ENCODE results near the gene CNTNAP5.

- TF ChIP-seq FOXM1 (IDR thresholded peaks at IDR 0.05; ENCODE audit: borderline replicate concordance) (no peak), BHLHE40 (IDR thresholded peaks at IDR 0.05; ENCODE audit: borderline replicate concordance) (no peak), ELF4 (IDR thresholded peaks at IDR 0.05) (no peak), SP1 (IDR thresholded peaks at IDR 0.05) (no peak), SUZ12 (IDR thresholded peaks at IDR 0.05) (no peak), ARNT (IDR thresholded peaks at IDR 0.05) (no peak)
These were observed 223.3 kb downstream of the CNTNAP5 start for GRCh38 chr2:124248386-124248785.

Measured in HEK293T (cell line).